Measurements from ENCODE around the gene COX18. TPM values are rescaled to one million over a fixed set of nuclear protein-coding genes. Genes with fewer than 3 reads are reported as not detected.
A peak's percentile ranks its signal among the peaks of the same experiment; 100 is the strongest.

The COX18 gene
- total and polyA plus RNA-seq, 2 experiments from 2014 or later, result 9.7 to 55.0 TPM

DNA sequence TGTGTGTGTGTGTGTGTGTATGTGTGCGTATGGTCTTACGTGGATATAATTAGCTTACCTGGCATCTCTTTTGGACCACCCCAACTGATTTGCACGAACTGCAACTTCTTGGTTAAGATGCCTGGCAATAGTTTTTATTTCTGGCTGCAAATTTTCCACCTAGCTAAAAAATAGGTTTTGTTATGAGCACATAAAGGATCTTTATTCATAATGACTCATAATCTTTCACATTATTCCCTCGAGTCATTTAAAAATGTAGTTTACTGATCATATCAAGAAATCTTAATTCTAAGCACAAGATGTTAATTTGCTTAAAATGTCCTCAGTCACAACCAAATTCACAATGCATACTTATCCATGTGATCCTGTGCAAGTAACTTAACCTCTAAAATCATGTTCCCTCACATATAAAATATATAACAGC is 1.5 kb downstream of the COX18 start:
- no peaks in the 10 kb centered on the region for H3K27me3 ChIP-seq
- H3K36me3 ChIP-seq, result peaks cover 6% of the 10 kb centered on the region
- peak overlapping the region; percentile 97 for H3K27ac ChIP-seq
- peak overlapping the region; percentile 64 for H3K4me3 ChIP-seq
- DNase-seq (ENCODE audit: low read depth in 1 of 2, low spot score in 1 of 2), result peak in 1 of 2 donors; percentile 14
- TF ChIP-seq, protein P1, sequence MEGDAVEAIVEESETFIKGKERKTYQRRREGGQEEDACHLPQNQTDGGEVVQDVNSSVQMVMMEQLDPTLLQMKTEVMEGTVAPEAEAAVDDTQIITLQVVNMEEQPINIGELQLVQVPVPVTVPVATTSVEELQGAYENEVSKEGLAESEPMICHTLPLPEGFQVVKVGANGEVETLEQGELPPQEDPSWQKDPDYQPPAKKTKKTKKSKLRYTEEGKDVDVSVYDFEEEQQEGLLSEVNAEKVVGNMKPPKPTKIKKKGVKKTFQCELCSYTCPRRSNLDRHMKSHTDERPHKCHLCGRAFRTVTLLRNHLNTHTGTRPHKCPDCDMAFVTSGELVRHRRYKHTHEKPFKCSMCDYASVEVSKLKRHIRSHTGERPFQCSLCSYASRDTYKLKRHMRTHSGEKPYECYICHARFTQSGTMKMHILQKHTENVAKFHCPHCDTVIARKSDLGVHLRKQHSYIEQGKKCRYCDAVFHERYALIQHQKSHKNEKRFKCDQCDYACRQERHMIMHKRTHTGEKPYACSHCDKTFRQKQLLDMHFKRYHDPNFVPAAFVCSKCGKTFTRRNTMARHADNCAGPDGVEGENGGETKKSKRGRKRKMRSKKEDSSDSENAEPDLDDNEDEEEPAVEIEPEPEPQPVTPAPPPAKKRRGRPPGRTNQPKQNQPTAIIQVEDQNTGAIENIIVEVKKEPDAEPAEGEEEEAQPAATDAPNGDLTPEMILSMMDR (IDR thresholded peaks at IDR 0.05; ENCODE audit: low read depth, low read length), result no peak
- no peaks in the 10 kb centered on the region for H3K9me3 ChIP-seq (ENCODE audit: low read depth)
- H3K4me1 ChIP-seq (ENCODE audit: low read depth), result peaks cover 28% of the 10 kb centered on the region

DNA sequence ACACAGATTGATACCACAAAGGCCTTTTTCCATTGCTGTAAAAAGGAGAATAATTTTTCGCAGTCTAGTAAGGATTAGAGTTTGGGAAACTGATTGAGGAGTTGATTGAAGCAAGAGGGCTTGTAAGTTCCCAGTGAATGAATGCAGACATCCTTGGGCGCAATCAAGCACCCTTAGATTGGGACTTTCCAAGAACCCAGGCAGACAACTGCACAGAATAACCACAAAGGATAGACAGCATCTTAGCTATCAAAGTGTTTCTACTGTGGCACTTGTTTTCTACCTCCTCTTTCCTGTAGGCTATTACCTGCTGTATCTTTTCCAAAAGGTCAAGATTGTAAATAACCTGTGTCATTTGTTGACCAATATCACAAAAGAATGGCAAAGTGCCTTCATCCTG is 2.6 kb downstream of the COX18 start:
- DNase-seq (ENCODE audit: low read depth in 1 of 2, low spot score in 1 of 2), result no peak
- H3K9me3 ChIP-seq (ENCODE audit: low read depth), result no peaks in the 10 kb centered on the region
- H3K4me3 ChIP-seq, result no peak overlapping the region
- TF ChIP-seq, protein P1 (IDR thresholded peaks at IDR 0.05; ENCODE audit: low read depth, low read length), result no peak
- peaks cover 6% of the 10 kb centered on the region for H3K36me3 ChIP-seq
- no peaks in the 10 kb centered on the region for H3K27me3 ChIP-seq
- H3K4me1 ChIP-seq (ENCODE audit: low read depth), result peaks cover 28% of the 10 kb centered on the region
- no peak overlapping the region for H3K27ac ChIP-seq

DNA sequence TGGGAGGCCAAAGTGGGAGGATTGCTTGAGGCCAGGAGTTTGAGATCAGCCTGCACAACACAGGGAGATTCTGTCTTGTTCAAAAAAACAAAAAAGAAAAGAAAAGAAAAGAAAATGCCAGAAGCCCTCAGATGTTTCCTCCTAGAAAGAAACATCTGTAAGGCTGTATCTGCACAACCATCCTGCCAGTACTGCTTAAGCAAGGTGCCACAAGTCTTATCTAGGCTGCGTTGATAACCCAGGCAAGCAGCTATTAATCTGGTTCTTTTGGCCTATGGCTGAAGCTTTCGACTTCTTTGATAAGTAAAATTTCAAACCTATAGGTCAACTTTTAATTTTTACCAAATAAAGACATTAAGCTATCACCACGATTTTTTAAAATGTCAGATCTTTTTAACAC is 3.1 kb downstream of the COX18 start:
- DNase-seq (ENCODE audit: low read depth in 1 of 2, low spot score in 1 of 2), result no peak
- H3K9me3 ChIP-seq (ENCODE audit: low read depth), result no peaks in the 10 kb centered on the region
- TF ChIP-seq, protein P1 (IDR thresholded peaks at IDR 0.05; ENCODE audit: low read depth, low read length), result no peak
- peaks cover 6% of the 10 kb centered on the region for H3K36me3 ChIP-seq
- peaks cover 28% of the 10 kb centered on the region for H3K4me1 ChIP-seq (ENCODE audit: low read depth)
- H3K27me3 ChIP-seq, result no peaks in the 10 kb centered on the region
- H3K27ac ChIP-seq, result no peak overlapping the region
- no peak overlapping the region for H3K4me3 ChIP-seq

DNA sequence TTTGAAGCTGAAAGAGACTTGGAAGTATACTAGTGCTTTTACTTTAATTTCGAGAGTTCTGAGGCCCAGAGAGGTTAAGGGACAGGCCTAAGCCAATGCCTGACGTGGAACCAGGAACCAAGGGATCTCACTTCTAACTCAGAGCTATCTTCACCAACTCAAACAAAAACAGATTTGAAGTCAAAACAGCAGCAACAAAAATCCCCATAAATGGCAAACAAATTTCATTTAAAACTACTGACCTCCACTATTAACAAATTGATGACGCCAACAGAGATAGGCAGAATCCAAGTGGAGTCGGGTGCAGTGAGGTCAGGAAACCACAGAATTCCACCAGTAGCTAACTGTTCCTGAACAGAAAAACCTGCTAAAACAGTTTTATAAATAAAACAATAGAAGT is 5.0 kb downstream of the COX18 start:
- H3K4me3 ChIP-seq, result no peak overlapping the region
- no peaks in the 10 kb centered on the region for H3K27me3 ChIP-seq
- no peak overlapping the region for H3K27ac ChIP-seq
- peaks cover 24% of the 10 kb centered on the region for H3K36me3 ChIP-seq
- peaks cover 22% of the 10 kb centered on the region for H3K4me1 ChIP-seq (ENCODE audit: low read depth)
- TF ChIP-seq, protein P1 (IDR thresholded peaks at IDR 0.05; ENCODE audit: low read depth, low read length), result no peak
- peak in 1 of 2 donors; percentile 29 for DNase-seq (ENCODE audit: low read depth in 1 of 2, low spot score in 1 of 2)
- H3K9me3 ChIP-seq (ENCODE audit: low read depth), result no peaks in the 10 kb centered on the region

DNA sequence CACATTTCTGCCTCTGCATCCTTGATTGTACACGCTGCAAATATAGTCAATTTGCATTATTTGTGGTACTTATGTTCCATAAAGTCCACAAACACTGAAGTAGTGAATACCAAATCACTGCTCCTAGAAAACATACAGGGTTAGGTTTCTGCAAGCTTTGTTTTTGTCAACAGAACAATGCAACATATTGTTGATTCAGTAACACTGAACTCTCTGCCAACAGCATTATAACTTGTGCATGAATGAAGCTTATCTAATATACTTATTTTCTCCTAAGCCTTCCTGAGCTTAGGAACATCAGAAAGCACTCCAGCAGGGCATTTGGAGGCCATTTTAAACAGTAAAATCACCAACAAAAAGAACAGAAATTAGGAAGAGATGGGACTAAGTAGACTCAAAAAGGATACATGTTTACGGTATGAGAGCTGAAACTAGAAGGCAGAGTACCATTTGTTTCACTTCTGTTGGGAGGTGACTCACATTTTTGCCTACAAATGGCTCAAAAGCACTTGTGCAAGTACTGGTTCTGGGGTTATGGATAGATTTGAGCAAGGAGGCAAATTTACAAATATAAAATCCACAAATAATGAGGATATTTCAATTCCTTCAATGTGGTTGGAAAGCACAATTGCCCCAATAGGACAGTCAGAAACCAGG is 14.1 kb downstream of the COX18 start:
- H3K27ac ChIP-seq, result no peak overlapping the region
- peaks cover 41% of the 10 kb centered on the region for H3K36me3 ChIP-seq
- H3K9me3 ChIP-seq (ENCODE audit: low read depth), result no peaks in the 10 kb centered on the region
- H3K4me3 ChIP-seq, result no peak overlapping the region
- H3K27me3 ChIP-seq, result no peaks in the 10 kb centered on the region
- H3K4me1 ChIP-seq (ENCODE audit: low read depth), result no peaks in the 10 kb centered on the region
- TF ChIP-seq, protein P1 (IDR thresholded peaks at IDR 0.05; ENCODE audit: low read depth, low read length), result no peak
- no peak for DNase-seq (ENCODE audit: low read depth in 1 of 2, low spot score in 1 of 2)
